Fibroblast of skin of scalp (primary cell): ENCODE results near the gene FGF9. TPM values are rescaled to one million over a fixed set of nuclear protein-coding genes. Genes with fewer than 3 reads are reported as not detected.
A peak's percentile ranks its signal among the peaks of the same experiment; 100 is the strongest.

Source experiments
- DNase-seq: peaks from one replicate; pipeline ENCODE4 v3.0.0-alpha.2; 2013
- polyA plus RNA-seq, 2 experiments: library from polyadenylated mRNA; unstranded; fragments of 120-200 nt; gene quantifications; one replicate each; pipeline ENCODE4 v1.2.1, GENCODE V29; 2013; ENCODE audit not compliant: insufficient read length in 2 of 2

Gene FGF9
- polyA plus RNA-seq (2013, experiment 1 of 2; ENCODE audit: insufficient read length): 0.19 TPM
- polyA plus RNA-seq (2013, experiment 2 of 2; ENCODE audit: insufficient read length): 0.37 TPM

GRCh38 chr13:21670883-21671619 lies at the start of gene FGF9:
Gene FGF9, plus strand, starts transcription at chr13:21671073. Its CDS starts 840 bp downstream, at chr13:21671913.
- DNase-seq: peak; percentile 60

GRCh38 chr13:21625366-21625765 lies 45.5 kb upstream of the FGF9 start:
- peak; percentile 35 for DNase-seq

GRCh38 chr13:21632196-21632595 lies 38.7 kb upstream of the FGF9 start:
- DNase-seq: no peak

- no peak for DNase-seq
Measured at GRCh38 chr13:21636656-21637055, 34.2 kb upstream of the FGF9 start.

- peak; percentile 1 for DNase-seq
Measured at GRCh38 chr13:21637296-21637695, 33.6 kb upstream of the FGF9 start.

- DNase-seq: peak; percentile 10
Measured at GRCh38 chr13:21638319-21639282, 32.3 kb upstream of the FGF9 start.

GRCh38 chr13:21639561-21639960 lies 31.3 kb upstream of the FGF9 start:
- no peak for DNase-seq

GRCh38 chr13:21641629-21642028 lies 29.2 kb upstream of the FGF9 start:
- DNase-seq: no peak

- peak; percentile 49 for DNase-seq
Measured at GRCh38 chr13:21657538-21657937, 13.3 kb upstream of the FGF9 start.

- no peak for DNase-seq
Measured at GRCh38 chr13:21659087-21659486, 11.8 kb upstream of the FGF9 start.

GRCh38 chr13:21661097-21661909 lies 9.6 kb upstream of the FGF9 start:
- DNase-seq: no peak

- no peak for DNase-seq
Measured at GRCh38 chr13:21663197-21663596, 7.7 kb upstream of the FGF9 start.

GRCh38 chr13:21668732-21669275 lies 2.1 kb upstream of the FGF9 start:
- no peak for DNase-seq

- DNase-seq: peak; percentile 49
Measured at GRCh38 chr13:21670006-21670882, 629 bp upstream of the FGF9 start.

GRCh38 chr13:21671620-21672286 lies 880 bp downstream of the FGF9 start:
- DNase-seq: no peak

GRCh38 chr13:21672287-21672680 lies 1.4 kb downstream of the FGF9 start:
- no peak for DNase-seq

GRCh38 chr13:21672796-21673538 lies 2.1 kb downstream of the FGF9 start:
- peak; percentile 31 for DNase-seq

- no peak for DNase-seq
Measured at GRCh38 chr13:21673539-21673788, 2.6 kb downstream of the FGF9 start.

GRCh38 chr13:21673789-21674489 lies 3.1 kb downstream of the FGF9 start:
- DNase-seq: peak; percentile 17
